Measurements from ENCODE around the gene TPST1. TPM values are rescaled to one million over a fixed set of nuclear protein-coding genes. Genes with fewer than 3 reads are reported as not detected.
"Not testable (repeated sequence)": the region's sequence is repeated elsewhere in the genome, so short reads cannot be mapped to it uniquely, and the experiment has no call there.

The TPST1 gene
- total RNA-seq, 4 donors from 2014 or later: 5.4 to 58.6 (median 12.5) TPM

DNA sequence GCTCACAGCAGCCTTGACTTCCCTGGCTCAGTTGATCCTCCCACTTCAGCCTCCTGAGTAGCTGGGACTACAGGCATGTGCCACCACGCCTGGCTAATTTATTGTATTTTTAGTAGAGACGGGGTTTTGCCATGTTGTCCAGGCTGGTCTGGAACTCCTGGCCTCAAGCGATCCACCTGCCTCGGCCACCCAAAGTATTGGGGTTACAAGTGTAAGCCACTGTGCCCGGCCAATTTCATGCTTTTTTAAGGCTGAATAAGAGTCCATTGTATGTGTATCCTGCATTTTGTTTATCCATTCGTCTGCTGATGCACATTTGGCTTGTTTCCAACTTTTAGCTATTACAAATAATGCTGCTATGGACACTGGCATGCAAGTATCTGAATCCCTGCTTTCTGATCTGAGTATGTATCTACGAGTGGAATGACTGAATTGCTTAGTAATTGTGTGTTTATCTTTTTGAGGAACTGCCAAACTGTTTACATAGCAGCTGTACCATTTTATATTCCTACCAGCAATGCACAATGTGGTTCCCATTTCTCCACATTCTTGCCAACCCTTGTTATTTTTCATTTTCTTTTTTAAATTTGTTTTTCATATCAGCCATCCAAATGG is 37.3 kb upstream of the TPST1 start:
- no peak for TF ChIP-seq POLR2A (IDR thresholded peaks at IDR 0.05)
- TF ChIP-seq, protein P1, sequence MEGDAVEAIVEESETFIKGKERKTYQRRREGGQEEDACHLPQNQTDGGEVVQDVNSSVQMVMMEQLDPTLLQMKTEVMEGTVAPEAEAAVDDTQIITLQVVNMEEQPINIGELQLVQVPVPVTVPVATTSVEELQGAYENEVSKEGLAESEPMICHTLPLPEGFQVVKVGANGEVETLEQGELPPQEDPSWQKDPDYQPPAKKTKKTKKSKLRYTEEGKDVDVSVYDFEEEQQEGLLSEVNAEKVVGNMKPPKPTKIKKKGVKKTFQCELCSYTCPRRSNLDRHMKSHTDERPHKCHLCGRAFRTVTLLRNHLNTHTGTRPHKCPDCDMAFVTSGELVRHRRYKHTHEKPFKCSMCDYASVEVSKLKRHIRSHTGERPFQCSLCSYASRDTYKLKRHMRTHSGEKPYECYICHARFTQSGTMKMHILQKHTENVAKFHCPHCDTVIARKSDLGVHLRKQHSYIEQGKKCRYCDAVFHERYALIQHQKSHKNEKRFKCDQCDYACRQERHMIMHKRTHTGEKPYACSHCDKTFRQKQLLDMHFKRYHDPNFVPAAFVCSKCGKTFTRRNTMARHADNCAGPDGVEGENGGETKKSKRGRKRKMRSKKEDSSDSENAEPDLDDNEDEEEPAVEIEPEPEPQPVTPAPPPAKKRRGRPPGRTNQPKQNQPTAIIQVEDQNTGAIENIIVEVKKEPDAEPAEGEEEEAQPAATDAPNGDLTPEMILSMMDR (IDR thresholded peaks at IDR 0.05): no peak
- H3K4me3 ChIP-seq: no peak overlapping the region
- H3K9me3 ChIP-seq: no peaks in the 10 kb centered on the region
- DNase-seq: no peak
- no peaks in the 10 kb centered on the region for H3K4me1 ChIP-seq
- no peak overlapping the region for H3K27ac ChIP-seq
- no peaks in the 10 kb centered on the region for H3K27me3 ChIP-seq
- no peaks in the 10 kb centered on the region for H3K36me3 ChIP-seq

DNA sequence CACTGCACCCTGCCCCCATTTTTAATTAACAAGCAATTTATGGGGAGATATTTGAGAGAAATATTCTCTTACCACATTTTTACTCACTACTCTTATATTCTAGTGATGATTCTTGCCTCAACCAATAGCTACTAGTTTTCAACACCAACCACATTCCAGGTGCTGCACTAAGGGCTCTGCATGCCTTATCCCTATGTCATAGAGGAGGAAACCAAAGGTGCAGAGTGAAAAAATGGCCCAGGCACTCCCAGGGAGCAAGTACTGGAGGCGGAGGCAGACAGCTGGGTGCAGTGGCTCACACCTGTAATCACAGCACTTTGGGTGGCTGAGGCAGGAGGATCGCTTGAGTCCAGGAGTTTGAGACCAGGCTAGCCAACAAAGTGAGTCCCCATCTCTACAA is 35.5 kb upstream of the TPST1 start:
- no peak for TF ChIP-seq POLR2A (IDR thresholded peaks at IDR 0.05)
- TF ChIP-seq, protein P1 (IDR thresholded peaks at IDR 0.05): no peak
- no peaks in the 10 kb centered on the region for H3K27me3 ChIP-seq
- no peaks in the 10 kb centered on the region for H3K36me3 ChIP-seq
- H3K4me1 ChIP-seq: no peaks in the 10 kb centered on the region
- no peaks in the 10 kb centered on the region for H3K9me3 ChIP-seq
- H3K27ac ChIP-seq: no peak overlapping the region
- H3K4me3 ChIP-seq: no peak overlapping the region
- no peak for DNase-seq

DNA sequence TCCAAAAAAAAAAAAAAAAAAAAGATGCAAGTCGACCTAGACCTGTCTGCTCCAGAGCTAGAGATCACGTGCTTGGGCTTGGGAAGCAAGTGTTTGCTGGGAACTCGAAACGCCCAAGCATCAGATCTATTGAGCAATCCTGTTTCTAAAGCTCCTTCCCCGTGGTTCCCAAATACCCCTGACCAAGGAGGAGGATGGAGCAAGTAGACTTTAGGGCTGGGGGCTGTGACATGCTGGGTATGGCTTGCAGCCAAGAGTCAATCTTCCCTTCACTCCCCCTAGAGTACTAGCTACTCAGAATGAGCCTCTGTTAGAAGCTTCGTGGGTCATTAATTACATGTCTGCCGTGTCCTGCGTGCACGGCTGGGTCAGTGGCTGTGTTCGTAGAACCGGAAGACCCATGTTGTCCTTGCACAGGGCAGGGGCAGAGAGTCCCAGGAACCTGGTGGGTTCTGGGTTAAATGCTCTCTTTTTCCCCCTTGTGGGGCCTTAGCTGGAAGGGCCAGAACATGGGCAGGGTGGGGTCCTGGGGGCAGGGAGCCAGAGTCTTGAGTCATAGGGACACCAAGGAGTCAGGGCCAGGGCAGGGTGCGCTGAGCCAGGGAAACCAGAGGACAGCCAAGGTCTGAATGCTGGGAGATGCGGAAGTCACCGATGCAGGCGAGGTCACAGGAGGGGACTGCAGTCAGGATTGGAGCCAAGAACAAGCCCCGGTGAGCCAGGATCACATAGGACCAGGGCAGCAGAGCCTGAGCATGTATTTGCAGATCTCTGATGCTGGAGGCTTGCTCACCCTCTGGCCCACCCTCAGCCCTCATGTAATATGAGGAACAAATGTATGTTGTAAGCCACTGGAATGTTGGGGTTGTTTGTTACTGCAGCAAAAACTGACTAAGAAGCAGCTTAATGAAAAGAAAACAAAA is 34.6 kb upstream of the TPST1 start:
- peak in 1 of 3 donors; percentile 50 for DNase-seq
- peak overlapping the region in 2 of 4 donors; percentile 9 to 46 for H3K27ac ChIP-seq
- no peaks in the 10 kb centered on the region for H3K4me1 ChIP-seq
- TF ChIP-seq POLR2A (IDR thresholded peaks at IDR 0.05): no peak
- TF ChIP-seq, protein P1 (IDR thresholded peaks at IDR 0.05): no peak
- no peaks in the 10 kb centered on the region for H3K36me3 ChIP-seq
- no peaks in the 10 kb centered on the region for H3K27me3 ChIP-seq
- H3K9me3 ChIP-seq: no peaks in the 10 kb centered on the region
- no peak overlapping the region for H3K4me3 ChIP-seq

DNA sequence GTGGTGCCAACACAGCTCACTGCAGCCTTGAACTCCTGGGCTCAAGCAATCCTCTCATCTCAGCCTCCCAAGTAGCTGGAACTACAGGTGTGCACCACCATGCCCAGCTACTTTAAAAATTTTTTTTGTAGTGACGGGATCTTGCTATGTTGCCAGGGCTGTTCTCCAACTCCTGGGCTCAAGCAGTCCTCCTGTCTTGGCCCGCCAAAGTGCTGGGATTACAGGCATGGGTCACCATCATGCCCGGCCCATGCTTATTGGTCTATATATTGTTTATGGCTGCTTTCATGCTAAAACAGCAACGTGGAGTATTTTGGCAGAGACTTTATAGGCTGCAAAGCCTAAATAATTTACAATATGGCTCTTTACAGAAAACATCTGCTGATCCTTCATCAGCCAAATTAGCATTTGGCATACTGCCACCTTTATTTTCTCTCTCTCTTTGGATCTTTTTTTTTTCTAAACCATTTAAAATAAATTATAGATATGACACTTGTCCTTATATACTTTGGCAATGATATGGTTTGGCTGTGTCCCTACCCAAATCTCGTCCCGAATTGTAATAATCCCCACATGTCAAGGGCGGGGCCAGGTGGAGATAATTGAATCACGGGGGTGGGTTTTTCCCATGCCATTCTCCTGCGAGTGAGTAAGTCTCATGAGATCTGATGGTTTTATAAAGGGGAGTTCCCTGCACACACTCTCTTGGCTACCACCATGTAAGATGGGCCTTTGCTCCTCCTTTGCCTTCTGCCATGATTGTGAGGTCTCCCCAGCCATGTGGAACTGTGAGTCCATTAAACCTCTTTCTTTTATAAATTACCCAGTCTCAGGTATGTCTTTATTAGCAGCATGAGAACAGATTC is 32.4 kb upstream of the TPST1 start:
- not testable (repeated sequence) for H3K27me3 ChIP-seq, H3K9me3 ChIP-seq, H3K4me1 ChIP-seq, H3K36me3 ChIP-seq, H3K27ac ChIP-seq, DNase-seq, H3K4me3 ChIP-seq

DNA sequence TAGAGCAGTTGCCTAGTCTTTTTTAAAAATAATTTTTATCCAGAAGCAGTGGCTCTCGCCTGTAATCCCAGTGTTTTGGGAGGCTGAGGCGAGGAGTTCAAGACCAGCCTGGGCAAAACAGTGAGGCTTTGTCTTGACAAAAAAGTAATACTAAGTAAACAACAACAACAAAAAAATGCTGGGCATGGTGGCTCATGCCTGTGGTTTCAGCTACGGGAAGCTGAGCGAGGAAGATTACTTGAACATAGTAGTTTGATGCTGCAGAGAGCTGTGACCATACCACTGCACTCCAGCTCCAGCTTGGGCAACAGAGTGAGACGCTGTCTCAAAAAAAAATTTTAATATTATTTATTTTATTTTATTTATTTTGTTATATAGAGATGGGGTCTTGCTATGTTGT is 31.3 kb upstream of the TPST1 start:
- no peak for DNase-seq
- Histone ChIP-seq H3K27me3 (no peaks in the 10 kb centered on the region), H3K27ac (no peak overlapping the region), H3K4me1 (no peaks in the 10 kb centered on the region), H3K36me3 (no peaks in the 10 kb centered on the region), H3K9me3 (peaks cover 0 to 3% (median 0%) of the 10 kb centered on the region in 4 donors), H3K4me3 (no peak overlapping the region)
- TF ChIP-seq, protein P1 (IDR thresholded peaks at IDR 0.05): no peak
- TF ChIP-seq POLR2A (IDR thresholded peaks at IDR 0.05): no peak

DNA sequence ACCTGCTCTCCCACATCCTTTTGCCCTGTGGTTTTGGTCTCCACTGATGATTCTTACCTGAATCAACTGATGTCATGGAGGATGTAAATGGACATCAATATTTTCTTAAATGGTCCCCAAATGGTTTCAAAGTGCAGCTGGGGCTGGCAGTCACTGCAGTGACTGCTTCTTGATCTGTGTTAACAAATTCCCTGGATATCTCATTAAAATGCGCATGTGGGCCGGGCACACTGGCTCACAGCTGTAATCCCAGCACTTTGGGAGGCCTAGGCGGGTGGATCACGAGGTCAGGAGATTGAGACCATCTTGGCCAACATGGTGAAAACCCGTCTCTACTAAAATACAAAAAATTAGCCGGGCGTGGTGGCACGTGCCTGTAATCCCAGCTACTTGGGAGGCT is 30.1 kb upstream of the TPST1 start:
- H3K4me3 ChIP-seq, H3K4me1 ChIP-seq, DNase-seq, H3K27me3 ChIP-seq, H3K27ac ChIP-seq, H3K9me3 ChIP-seq, H3K36me3 ChIP-seq: not testable (repeated sequence)

Measured in Peyer's patch (tissue), 4 donors.